GM19351 (cell line): ENCODE measurements around the gene RET.

Experiments used
- ATAC-seq: cut with Tn5 transposase; IDR thresholded peaks from one replicate; pipeline ENCODE4 v1.9.1; 2021; ENCODE audit warnings: mild to moderate bottlenecking, moderate library complexity; ENCODE audit not compliant: unreplicated experiment

Gene RET

DNA sequence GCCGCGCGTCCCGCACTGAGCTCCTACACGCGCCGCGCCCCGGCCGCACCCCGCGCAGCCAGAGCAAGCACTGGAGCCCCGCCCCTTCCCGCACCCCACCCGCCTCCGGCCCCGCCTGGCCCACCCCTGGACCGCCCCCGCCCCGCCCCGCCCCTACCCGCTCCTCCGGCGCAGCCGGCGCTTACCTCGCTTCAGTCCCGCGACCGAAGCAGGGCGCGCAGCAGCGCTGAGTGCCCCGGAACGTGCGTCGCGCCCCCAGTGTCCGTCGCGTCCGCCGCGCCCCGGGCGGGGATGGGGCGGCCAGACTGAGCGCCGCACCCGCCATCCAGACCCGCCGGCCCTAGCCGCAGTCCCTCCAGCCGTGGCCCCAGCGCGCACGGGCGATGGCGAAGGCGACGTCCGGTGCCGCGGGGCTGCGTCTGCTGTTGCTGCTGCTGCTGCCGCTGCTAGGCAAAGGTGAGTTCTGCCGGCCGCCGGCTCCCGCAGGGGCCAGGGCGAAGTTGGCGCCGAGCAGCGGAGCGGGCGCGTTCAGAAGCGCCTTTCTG lies at the start of gene RET:
RET (plus strand) TSS at position 194 of the 545 bp plus-strand sequence; CDS start at position 384, 190 bp downstream.
- ATAC-seq: no peak

DNA sequence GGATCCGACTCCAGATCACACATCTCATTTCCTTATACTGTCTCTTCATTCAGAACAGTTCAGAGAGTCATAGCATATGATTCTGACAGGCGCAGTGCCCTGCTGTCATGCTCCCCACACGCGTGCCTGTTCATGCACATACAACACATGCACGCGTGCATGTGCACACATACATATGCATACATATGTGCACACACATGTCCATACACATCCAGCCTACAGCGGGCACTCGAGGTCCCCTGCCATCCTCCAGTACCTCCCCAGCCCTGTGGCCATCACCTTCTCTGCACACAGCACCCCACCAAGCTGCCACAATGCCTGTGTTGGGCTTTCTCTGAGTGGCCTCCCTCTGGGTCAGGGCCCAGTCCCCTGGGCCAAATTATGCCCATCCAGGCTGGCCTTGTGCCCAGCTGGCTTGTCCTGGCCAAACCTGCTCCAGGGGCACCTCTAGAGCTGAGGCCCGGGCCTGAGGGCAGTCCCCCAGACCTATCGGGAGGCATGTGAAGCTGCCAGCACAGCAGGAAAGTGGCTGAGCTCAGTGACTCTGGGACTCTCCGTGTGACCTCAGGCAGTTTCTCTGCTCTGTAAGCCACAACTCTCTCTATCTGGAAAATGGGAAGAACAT lies 49.4 kb upstream of the RET start:
- no peak for ATAC-seq

DNA sequence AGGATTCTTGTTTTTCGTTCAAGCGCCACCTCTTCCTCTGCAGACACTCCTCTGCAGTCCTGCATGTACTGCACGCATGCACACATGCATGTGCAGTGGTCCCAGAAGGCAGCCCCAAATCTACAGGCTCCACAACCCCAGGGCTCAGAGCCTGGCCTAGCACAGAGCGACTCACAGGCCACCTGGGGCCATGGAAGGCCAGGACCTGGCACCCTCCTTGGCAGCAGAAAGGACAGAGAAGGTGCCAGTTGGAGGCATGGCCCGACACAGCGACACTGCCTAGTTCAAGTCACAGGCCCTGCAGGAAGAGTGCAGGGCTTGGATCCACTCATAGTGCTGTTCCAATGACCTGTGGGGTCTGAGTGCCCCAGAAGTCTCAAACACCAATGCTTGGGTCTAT lies 48.7 kb upstream of the RET start:
- ATAC-seq: no peak

DNA sequence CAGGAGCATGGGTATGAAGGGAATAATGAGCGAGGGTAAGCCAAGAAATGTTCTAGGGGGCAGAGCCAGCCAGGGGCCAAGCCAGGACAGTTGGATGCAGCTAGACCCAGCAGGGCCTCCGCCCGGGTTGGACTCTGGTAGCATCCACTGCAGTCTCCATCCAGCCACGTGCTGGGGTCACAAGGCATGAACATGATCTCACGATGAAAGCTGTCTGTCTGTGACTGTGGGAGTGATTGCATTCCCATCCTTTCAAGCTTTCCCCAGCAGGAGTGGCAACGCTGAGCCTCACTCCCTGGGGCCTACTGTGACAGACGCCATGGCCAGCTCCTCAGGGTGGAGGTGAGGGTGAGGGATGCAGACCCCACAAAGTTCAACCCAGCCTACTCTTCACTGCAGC lies 47.8 kb upstream of the RET start:
- ATAC-seq: no peak

DNA sequence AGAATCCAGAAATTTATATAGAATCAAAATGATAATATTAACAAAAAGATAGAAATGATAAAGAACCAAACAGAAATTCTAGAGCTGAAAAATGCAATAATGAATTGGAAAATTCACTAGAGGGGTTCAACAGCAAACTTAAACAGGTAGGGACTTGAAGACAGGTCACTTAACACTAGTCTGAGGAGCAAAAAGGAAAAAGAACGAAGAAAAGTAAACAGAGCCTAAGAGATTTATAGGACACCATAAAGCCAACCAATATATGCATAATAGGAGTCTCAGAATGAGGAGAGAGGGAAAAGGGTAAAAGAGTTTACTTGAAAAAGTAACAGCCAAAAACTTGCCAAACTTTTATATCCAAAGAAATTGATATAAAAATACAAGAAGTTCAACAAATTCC lies 44.3 kb upstream of the RET start:
- no peak for ATAC-seq

DNA sequence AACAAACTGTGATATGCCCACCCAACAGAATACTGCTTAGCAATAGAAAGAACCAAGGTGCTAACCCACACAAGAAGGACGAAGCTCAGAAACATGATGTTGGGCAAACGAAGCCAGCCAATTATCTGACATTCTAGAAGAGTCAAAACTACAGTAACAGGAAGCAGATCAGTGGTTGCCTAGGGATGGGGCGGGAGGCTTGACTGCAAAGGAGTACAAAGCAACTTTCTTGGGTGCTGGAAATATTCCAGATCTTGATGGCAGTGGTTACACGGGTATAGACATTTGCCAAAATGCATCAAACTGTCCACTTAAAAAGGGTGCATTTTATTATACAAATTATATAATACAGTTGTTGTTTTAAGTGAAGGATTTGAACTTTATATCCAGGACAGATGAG lies 41.1 kb upstream of the RET start:
- ATAC-seq: no peak

DNA sequence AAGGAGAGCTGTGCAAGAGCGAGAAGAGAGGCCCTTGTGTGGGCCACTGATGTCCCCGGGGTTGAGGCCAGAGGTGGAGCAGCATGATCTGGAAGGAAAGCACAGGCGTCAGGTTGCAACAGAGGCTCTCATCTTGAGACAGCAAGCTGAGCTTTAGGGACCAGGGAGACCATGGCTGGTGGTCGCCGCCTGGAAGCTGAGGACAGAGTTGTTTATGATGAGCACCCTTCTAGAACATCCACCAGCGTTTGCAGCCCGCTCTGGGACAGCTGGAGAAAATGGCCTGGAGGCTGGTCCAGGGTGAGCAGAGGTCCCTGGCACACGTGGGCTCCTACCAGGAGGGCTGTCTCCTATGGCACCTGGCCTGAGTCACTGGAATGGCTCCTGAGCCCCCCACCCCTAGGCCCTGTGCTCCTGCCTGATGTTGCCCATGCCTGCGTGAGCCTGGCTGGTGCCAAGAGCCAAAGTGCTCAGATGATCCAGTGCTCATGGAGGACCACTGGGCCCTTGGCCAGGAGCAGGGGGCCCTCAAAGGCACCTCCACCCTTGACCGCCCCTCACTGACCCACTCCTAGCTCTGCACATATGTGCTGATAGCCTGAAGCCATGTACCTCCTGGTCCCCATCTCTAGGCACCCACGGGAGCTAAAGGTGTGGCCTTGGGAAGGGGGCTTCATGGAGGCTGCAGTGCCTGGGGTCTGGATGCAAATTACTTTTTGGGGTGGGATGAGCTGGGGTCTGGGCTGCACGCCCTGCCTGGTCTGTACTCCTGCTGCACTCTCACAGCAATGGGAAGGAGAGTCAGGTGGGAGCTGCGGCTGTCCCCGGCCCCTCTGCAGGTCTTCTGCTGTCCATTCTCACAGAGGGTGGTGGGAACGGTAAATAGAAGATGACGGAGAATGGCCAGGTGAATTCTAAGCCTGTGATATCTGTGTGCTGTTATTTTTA lies 40.1 kb upstream of the RET start:
- no peak for ATAC-seq

DNA sequence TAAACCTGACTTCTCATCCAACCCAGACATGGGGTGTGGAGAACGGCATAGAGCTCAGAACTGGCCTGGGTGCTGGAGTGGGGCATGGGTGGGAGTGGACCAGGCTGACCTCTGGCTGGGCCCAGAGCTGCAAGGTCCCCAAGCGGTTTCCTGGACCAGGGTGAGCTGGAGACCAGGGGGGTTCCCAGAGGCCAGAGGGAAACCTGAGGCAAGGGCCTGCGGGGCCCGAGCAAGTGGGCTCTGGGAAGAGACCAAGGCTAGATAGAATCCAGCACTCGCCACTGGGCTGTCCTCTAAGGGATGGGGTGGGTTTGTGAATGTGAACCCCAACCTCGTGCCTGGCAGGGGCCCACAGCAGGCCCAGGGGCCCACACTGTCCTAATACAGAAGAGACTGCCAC lies 39.4 kb upstream of the RET start:
- no peak for ATAC-seq

DNA sequence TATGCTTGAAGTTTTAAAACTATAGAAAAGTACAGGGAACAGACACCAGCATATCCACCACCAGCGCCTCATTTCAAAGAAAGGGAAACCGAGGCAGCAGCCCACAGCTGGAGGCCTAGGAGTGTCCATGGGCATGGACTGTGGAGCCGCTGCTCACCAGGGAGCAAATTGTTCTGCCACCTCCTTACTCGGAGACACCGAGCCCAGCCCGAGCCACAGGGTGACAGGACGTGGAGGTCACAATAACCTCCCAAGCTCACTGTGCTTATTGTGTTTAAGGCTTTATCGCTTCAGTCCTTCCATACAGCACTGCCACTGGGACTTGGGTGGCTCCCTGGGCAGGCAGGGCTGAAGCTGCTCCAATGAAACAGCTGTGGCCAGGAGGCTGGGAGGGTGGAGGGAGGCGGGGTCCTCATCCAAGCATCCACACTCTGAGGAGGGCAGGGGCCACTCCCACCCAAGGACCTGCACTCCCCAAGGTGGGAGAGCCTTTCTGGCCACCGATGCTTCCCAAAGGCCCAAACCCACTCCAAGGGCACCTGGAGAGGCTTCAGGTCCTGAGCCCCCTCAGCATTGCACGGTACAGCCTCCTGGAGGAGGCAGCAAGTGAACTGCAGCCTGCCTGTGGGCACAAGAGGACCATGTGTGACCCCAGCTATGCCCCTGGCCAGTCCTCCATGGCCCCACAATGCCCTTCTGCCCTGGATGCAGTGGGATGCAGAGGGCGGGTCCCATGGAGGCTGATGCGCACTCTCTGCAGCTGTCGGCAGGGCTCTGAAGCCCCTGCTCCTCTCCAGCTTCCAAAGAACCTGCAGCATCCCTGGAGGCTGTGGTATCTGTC lies 38.7 kb upstream of the RET start:
- ATAC-seq: no peak

DNA sequence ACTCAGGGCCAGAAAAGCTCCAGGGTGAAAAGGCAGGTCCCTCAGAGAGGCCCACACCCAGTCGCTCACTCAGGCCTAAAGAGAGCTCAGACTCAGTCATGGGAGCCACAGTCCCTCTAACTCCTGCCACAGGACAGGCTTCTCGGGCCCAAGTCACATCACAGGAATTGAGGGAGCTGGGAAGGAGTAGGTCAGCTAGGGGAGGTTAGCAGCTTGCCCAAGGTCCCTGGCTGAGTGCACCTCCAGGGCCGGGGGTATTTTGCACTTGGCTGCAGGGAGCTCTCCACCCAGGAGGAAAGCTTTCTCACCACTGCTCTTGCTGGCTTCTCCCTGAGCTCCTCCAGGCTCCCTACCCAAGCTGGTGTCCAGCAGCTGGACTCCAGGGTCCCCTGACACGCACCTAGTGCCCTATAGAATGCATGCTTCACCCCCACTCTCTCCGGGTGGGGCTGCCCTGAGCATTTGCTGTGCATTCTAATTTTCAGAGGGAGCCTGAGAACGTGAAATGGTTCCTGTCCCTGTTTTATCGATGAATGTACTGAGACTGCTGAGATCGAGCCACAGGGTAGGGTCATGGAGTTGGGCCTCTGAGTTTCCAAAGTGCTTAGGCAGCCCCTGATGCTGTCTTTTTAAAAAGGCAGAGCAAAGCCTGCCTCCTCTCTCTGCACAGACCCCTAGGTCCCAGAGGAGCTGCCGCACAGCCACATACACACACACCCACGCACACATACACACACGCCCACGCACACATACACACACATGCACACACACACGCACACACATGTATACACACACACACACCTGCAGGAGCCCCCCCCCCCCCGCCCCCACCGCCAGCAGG lies 37.9 kb upstream of the RET start:
- ATAC-seq: no peak

DNA sequence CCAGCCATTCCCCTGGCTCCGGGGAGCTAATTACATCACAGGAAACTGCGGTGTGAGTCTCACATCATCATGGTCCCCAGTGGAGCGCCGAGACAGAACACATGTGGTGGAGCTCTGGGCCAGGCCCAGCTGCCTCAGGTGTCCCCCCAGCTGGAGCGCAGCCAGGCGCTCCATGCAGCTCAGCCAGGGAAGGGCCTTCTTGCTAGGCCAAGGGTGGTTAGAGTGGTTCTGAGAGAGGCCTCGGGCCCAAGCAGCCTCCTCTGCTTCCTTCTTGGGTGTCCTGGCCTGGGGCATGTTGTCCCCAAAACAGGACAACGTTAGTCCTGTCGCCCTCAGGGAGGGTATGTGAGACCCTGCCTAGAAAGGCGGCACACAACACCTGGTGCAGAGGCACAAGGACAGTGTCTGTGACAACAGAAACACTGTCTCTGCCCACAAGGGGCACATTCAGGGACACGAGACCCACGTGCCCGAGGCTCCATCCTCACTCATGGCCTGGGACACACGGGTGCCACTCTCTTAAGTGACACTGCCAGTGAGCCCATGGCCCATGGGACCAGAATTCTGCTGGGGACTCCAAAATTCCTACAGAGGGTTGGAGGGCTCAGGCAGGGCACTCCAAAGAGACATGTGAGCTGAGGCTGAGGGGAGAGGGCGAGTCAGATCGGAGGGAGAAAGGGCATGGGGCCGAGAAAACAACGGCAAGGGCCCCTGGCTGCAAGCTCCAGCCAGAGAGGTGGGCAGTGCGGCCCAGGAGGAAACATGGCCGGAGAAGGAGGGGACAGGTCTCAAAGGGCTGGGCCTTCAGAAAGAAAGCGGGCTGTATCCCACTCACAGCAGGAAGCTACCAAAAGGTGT lies 37.0 kb upstream of the RET start:
- no peak for ATAC-seq

DNA sequence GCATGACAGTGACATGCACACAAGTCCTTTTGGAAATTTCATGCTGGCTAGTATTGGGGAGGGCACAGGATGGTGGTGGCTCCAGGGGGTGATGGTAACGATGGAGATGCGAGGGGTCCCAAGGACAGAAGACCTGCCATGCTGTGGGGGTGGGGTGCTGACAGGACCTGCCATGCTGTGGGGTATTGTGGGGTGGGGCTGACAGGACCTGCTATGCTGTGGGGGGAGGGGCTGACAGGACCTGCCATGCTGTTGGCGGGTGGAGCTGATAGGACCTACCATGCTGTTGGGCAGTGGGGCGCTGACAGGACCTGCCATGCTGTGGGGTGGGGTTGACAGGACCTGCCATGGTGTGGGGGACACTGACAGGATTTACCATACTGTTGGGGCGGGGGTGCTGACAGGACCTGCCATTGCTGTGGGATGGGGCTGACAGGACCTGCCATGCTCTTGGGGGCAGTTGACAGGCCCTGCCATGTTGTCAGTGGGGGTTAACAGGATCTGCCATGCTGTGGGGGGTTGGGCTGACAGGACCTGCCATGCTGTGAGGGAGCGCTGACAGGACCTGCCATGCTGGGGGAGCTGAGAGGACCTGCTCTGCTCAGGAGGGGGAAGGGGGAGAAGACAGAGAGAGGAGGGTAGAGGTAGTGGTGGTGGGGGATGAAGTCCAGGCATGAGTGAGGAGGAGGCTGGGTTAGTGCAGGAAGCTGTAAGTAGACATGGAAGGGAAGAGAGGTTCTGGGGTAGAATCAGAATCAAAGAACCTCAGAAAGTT lies 36.2 kb upstream of the RET start:
- no peak for ATAC-seq

DNA sequence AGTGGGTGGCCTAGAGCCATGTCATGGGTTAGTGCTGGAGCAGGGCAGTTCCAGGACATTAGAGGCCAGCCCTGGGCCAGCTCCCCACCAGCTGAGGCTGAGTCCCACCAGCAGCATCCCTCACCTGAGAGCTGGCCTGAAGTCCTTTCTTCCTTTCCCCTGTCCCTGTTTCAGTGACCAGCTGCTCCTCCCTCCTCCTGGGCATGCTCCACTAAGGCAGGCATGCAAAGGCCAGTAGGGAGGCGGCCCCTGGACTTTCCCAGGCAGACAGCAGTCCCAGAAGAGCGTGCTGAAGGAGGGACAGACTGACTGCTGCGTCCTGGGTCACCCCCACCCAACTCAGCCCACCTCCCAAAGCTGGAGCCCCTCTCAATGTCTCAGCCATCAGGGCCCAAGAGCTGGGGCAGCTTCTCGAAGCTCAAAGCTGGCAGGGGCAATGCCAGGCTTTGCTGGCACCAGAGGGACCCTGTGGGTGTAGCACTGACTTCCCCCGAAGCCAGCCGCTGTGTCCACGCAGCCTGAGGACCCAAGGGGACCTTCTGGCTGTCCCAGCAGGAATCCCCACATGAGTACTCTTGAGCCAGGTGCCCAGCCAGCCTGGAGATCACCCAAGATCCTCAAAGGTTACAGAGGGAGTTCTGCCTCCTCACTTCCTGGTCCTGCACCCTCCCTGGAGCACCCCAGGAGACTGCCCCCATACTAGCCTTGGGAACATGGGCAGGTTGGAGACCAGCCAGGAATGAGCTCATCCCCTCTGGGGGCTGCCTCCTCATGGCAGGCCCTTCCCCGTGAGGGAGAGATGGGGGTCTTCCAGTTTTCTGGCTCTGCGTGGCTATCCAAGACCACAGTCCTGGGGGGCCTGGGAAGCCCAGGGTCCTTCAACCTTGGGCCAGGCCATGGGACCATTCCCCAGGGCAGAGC lies 35.2 kb upstream of the RET start:
- ATAC-seq: no peak

DNA sequence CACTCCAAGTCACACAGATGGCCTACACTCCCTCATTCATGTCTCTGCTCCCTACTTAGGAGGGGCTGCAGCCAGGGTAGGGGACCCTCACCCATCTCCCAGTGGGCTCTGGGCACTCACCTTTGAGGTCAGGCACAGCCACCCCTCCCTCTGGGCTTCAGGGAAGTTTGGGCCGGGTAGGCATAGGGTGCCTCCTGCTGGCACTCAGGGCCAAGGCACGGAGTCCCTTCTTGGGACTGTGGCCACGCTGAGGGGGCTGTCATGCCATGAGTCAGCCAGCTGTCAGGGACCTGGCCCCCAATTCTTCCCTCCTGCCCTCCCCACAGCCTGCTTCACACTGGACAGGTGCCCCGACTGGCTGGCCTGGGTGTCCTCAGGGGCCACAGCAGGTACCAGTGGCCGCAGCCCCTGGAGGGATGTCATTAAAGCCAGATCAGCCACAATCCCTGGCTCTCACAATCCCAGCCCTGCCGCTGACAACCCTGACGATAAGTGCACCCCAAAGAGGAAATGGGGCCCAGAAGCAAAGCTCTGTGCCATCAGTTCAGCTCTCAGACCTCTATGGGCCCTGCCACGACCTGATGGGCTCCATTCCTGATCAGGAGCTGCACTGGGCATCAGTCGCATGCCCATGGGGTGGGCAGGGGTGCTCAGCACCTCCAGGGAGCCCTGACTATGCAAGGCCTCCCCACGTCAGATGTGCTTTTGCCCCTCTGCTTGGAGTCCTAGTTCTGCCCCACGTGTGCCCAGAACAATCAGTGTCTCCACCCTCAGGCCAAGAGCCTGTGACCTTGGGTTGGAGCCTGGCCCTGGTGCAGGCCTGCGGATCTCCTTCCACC lies 34.1 kb upstream of the RET start:
- ATAC-seq: no peak

DNA sequence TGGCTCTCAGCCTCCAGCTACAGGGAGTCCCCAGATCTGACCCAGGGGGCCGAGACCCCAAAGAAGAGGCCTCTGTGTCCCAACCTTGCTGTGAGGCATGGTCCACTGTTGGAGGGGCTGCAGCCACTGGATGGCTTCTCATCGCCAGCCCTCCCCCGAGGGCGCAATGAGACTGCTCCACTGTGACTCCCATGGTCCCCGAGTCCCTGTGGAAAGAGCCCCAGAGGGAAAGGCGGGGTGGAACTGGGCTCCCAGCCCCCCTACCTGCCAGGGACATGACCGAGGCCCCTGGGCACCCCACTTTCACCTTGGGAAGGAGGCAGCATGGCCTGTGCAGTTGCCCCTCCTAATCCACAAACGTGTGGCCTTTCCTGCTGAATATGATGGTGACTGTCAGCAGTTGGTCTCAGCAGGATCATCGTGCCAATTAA lies 33.5 kb upstream of the RET start:
- no peak for ATAC-seq

DNA sequence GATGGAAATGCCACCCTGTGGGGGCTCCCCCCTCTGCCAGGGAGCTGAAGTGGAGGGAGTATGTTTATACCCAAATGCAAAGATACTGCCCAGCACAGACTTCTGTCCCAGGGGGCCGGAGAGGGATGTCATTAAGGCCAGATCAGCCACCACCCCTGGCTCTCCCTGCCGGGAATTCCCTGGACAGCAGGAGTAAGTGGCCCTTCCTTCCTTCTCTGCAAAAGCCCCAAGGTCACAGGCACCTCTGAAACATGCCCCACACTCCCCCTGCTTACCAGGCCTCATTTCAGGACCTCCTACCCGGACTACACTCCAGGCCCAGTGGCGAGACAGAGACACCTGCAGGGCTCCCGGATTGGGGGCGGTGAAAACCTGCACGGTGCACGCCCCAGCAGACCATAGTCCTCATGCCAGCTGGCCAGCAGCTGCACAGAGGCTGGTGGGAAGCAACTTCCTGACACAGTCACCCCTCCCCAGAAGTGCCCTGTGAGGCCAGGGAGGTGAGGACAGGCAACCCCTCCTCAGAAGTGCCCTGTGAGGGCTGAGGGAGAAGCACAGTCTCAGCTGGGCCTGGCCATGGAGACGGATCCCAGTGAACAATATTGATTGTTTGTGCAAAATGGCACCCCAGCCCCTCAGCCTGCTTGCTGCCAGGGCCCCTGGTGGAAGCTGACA lies 33.0 kb upstream of the RET start:
- no peak for ATAC-seq
